Large intestine (tissue), 3 donors: ENCODE measurements around the gene MMP10. TPM values are rescaled to one million over a fixed set of nuclear protein-coding genes. Genes with fewer than 3 reads are reported as not detected.

Experiments
- DNase-seq, 2 donors: peaks; one replicate each; pipeline versions ENCODE4 v3.0.0 to v3.0.0-alpha.2; 2013
- H3K27ac ChIP-seq: one replicate; pipeline ENCODE4 v1.5.1; 2013; ENCODE audit warnings: low read length
- H3K27me3 ChIP-seq: 2 replicates; pipeline ENCODE4 v1.6.1; 2013; ENCODE audit warnings: low read length; ENCODE audit not compliant: control insufficient read depth, insufficient read depth
- H3K36me3 ChIP-seq: 2 replicates; pipeline ENCODE4 v1.6.1; 2013; ENCODE audit warnings: low read length; ENCODE audit not compliant: control insufficient read depth, insufficient read depth
- H3K4me1 ChIP-seq: one replicate; pipeline ENCODE4 v1.6.1; 2013; ENCODE audit warnings: low read length; ENCODE audit not compliant: control insufficient read depth, insufficient read depth
- H3K4me3 ChIP-seq: one replicate; pipeline ENCODE4 v1.5.1; 2013; ENCODE audit warnings: low read length
- H3K9me3 ChIP-seq: one replicate; pipeline ENCODE4 v1.6.1; 2013; ENCODE audit warnings: mild to moderate bottlenecking, low read depth, low read length, moderate library complexity; ENCODE audit not compliant: control insufficient read depth
- WGBS: methylation state at CpG from one replicate; pipeline ENCODE4 v1.1.5; 2013; ENCODE audit warnings: low lambda C conversion rate; ENCODE audit not compliant: insufficient coverage; 5-methylcytosine and 5-hydroxymethylcytosine counted together
- polyA plus RNA-seq: library from polyadenylated mRNA; unstranded; fragments of 120-200 nt; gene quantifications from one replicate; pipeline ENCODE4 v1.2.1, GENCODE V29; 2013

MMP10 gene
- polyA plus RNA-seq, 1 donor: 0.36 TPM

DNA sequence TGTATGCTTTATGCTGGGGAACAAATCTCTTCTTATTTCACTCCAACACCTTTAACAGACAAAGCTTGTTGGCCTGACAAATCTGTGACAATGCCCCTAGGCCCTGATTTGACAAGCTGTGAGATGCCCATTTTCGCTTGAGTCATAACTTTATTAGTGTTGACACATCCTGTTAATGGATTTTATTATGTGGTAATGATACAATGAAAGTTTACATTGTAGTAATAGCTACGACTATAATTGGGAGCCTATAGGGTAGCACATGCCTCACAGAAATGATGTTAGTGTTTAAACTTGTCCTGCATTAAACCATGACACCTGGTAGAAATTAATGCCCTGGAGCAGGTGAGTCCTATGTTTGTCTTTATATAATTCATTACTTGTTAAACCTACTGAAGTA is 3.3 kb upstream of the MMP10 start:
- Histone ChIP-seq H3K27ac (no peak overlapping the region), H3K9me3 (no peaks in the 10 kb centered on the region), H3K4me3 (no peak overlapping the region), H3K4me1 (no peaks in the 10 kb centered on the region), H3K36me3 (no peaks in the 10 kb centered on the region), H3K27me3 (no peaks in the 10 kb centered on the region)
- no peak for DNase-seq
- WGBS: no CpG with 5 or more reads among the region's 2 CpGs

DNA sequence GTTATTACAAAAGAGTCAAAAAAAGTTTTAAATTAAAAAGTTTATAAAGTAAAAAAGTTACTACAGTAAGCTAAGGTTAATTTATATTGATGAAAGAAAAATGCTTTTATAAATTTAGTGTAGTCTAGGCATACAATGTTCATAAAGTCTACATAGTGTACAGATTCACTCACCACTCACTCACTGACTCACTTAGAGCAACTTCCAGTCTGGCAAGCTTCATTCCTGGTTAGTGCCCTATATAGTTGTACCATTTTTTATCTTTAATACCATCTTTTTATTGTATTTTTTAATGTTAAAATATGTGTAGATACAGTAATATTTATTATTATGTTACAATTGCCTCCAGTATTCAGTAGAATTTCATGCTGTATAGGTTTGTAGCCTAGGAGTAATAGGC is 2.6 kb upstream of the MMP10 start:
- Histone ChIP-seq H3K9me3 (no peaks in the 10 kb centered on the region), H3K4me3 (no peak overlapping the region), H3K36me3 (no peaks in the 10 kb centered on the region), H3K27ac (no peak overlapping the region), H3K27me3 (no peaks in the 10 kb centered on the region), H3K4me1 (no peaks in the 10 kb centered on the region)
- DNase-seq: no peak

DNA sequence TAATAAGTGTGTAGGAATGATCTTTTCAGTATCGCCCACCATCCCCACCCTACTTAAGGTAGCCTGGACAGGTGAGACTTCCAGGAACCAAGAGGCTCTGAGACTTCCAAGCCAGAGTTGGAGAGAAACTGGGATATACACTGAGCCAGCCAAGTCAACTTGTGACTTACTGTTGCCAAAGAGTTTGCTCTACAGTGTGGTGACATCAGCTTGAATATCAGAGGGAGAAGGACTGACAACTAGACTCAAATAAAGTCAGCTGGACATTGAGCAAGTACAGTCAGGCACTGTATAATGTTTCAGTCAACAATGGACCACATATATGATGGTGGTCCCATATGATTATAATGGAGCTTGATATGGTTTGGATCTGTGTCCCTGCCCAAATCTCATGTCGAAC is 1.2 kb upstream of the MMP10 start:
- Histone ChIP-seq H3K27me3 (no peaks in the 10 kb centered on the region), H3K36me3 (no peaks in the 10 kb centered on the region), H3K9me3 (no peaks in the 10 kb centered on the region), H3K4me3 (no peak overlapping the region), H3K27ac (no peak overlapping the region), H3K4me1 (no peaks in the 10 kb centered on the region)
- DNase-seq: no peak
- WGBS: no CpG with 5 or more reads among the region's 2 CpGs

DNA sequence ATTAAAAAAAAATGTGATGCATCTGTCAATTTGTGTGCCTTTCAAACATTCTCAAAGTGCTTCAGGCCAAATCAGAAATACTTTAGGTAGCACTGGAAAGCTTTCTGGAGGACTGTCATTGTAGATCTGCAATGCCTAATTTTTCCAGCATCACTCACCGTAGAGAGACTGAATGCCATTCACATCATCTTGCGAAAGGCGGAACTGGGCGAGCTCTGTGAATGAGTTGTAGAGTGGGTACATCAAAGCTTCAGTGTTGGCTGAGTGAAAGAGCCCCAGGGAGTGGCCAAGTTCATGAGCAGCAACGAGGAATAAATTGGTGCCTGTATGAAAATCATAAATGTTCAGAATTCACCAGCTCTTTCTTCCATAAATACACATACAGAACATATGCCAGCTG is 4.0 kb downstream of the MMP10 start:
- no peak for DNase-seq
- no peaks in the 10 kb centered on the region for H3K27me3 ChIP-seq
- WGBS: no CpG with 5 or more reads among the region's 5 CpGs
- no peak overlapping the region for H3K27ac ChIP-seq
- no peaks in the 10 kb centered on the region for H3K36me3 ChIP-seq
- H3K9me3 ChIP-seq: no peaks in the 10 kb centered on the region
- no peak overlapping the region for H3K4me3 ChIP-seq
- H3K4me1 ChIP-seq: no peaks in the 10 kb centered on the region

DNA sequence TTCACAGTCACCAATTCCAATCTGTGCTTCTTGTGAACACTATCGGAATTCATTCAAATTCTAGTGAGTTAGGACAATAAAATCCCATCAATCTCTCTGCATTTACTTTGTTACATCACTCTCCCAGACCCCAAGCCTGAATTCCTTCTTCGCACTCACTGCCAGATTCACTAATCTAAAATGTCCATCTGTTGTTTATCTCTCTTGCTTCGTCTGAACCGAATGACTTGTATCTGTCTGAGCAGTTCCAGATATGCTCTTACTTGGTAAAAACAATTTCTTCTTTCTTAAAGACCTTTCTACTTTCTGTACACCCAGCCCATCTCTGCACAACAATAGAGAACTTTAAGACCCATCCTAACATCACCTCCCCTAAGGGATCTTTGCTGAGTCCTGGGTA is 7.0 kb downstream of the MMP10 start:
- Histone ChIP-seq H3K27ac (no peak overlapping the region), H3K4me3 (no peak overlapping the region), H3K4me1 (no peaks in the 10 kb centered on the region), H3K36me3 (no peaks in the 10 kb centered on the region), H3K9me3 (no peaks in the 10 kb centered on the region), H3K27me3 (no peaks in the 10 kb centered on the region)
- 80% methylated on average over 2 of the region's 4 CpGs for WGBS
- DNase-seq: no peak

DNA sequence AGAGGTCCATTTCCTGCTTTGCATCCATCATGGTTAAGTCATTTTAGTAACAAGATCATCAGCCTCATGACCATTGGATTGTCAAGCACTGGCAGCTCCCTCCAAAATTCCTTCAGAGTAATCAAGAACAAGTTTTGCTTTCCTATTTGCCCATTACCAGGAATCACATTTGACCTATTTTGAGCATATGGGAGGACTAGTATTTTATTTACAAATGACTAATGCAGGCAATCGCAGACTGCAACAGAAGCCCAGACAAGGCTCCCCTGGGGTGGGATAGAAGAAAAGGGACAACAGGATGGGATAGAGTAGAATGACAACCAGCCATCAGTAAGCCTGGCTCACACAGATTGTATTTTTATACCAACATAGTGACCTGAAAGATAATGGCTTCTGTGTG is 9.1 kb downstream of the MMP10 start:
- H3K4me3 ChIP-seq: no peak overlapping the region
- WGBS: 100% methylated on average over 1 of the region's 1 CpG
- no peaks in the 10 kb centered on the region for H3K4me1 ChIP-seq
- no peak overlapping the region for H3K27ac ChIP-seq
- H3K36me3 ChIP-seq: no peaks in the 10 kb centered on the region
- no peak for DNase-seq
- H3K9me3 ChIP-seq: peaks cover 4% of the 10 kb centered on the region
- H3K27me3 ChIP-seq: no peaks in the 10 kb centered on the region

DNA sequence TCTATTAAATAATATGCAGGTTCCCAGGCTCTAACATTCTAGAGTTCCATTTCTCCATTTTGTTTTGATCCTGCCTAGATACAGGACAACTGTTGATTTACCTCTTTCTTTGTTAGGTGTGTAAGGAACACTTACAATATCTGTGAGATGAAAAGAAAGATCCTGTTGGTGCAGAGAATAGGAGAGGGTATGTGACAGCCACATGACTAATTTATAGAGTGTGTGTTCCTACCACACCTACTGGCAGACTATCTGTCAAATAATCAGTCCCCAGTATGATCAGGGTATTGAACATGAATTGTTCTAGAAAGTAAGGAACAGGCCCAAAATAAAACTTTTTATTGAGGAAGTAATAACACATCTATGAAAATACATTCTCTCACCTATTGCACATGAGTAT is 10.2 kb downstream of the MMP10 start:
- H3K4me1 ChIP-seq: no peaks in the 10 kb centered on the region
- H3K36me3 ChIP-seq: no peaks in the 10 kb centered on the region

DNA sequence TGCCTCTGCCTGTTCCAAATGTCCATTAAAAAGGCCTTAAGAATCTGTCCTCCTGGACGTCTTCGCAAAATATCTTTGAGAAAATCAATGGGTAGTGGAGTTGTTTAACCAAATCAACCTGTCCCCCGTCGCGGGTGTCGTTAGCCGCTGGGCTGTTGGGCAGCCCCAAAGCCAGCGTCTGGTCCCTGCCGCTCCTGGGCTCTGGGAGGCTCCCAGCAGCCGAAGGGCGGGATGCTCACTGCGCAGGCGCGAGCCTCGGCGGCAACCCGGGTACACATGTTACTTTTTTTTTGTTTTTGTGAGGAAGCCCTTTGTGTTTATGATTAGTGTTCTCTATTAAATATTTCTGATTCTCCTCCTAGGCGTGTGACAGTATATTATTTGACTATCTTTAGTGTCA is 12.6 kb downstream of the MMP10 start:
- no peak for DNase-seq
- Histone ChIP-seq H3K36me3 (no peaks in the 10 kb centered on the region), H3K4me3 (no peak overlapping the region), H3K9me3 (peaks cover 4% of the 10 kb centered on the region), H3K4me1 (no peaks in the 10 kb centered on the region), H3K27me3 (no peaks in the 10 kb centered on the region), H3K27ac (no peak overlapping the region)
- WGBS: 59% methylated on average over 6 of the region's 18 CpGs

More for the DNA sequence above, 10.2 kb downstream of the MMP10 start:
- no peaks in the 10 kb centered on the region for H3K27me3 ChIP-seq
- H3K27ac ChIP-seq: no peak overlapping the region
- H3K4me3 ChIP-seq: no peak overlapping the region
- peaks cover 4% of the 10 kb centered on the region for H3K9me3 ChIP-seq
- DNase-seq: no peak

DNA sequence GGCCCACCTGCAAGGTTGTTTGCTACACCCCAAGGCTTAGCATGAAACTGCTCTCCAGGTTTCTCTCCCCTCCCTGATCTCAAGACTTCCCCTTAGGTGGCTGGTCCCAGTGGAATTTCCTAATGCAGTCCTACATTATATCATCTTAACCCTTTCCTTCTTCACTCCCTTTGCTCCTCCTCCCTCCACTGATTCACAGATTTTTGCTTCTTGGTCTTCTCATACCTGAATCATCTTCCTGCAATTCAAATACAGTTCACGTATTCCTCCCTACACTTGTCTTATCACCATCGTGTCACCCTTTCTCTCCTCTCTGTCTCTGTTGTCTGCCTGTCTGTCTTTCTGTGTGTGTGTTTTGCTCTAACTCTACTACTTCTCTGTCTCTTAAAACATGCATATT is 17.0 kb downstream of the MMP10 start:
- 90% methylated on average over 2 of the region's 2 CpGs for WGBS
- no peak overlapping the region for H3K4me3 ChIP-seq
- H3K27me3 ChIP-seq: no peaks in the 10 kb centered on the region
- DNase-seq: no peak
- H3K27ac ChIP-seq: no peak overlapping the region
- H3K4me1 ChIP-seq: no peaks in the 10 kb centered on the region
- peaks cover 4% of the 10 kb centered on the region for H3K9me3 ChIP-seq
- no peaks in the 10 kb centered on the region for H3K36me3 ChIP-seq

DNA sequence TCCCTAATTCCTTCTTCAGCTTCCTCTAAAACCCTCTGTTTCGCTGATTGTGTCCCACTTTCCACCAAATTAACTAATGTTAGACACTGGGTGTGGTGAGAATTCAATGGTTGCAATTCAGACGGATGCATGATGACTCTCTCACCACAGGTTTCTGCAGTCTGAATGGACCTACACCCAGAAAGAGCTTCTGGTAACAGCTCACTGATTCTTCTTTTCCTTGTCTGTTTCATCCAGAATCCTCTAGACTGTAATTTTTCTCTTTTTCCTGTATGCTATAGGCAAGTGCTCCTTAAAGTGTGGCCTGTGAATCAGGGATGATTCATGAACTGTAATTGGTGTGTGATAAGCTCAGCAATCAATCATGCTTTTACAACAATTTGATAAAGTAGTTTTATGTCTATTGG is 18.1 kb downstream of the MMP10 start:
- Histone ChIP-seq H3K27me3 (no peaks in the 10 kb centered on the region), H3K9me3 (no peaks in the 10 kb centered on the region), H3K4me3 (no peak overlapping the region), H3K27ac (no peak overlapping the region), H3K36me3 (no peaks in the 10 kb centered on the region), H3K4me1 (no peaks in the 10 kb centered on the region)
- no CpG with 5 or more reads among the region's 2 CpGs for WGBS
- DNase-seq: no peak

DNA sequence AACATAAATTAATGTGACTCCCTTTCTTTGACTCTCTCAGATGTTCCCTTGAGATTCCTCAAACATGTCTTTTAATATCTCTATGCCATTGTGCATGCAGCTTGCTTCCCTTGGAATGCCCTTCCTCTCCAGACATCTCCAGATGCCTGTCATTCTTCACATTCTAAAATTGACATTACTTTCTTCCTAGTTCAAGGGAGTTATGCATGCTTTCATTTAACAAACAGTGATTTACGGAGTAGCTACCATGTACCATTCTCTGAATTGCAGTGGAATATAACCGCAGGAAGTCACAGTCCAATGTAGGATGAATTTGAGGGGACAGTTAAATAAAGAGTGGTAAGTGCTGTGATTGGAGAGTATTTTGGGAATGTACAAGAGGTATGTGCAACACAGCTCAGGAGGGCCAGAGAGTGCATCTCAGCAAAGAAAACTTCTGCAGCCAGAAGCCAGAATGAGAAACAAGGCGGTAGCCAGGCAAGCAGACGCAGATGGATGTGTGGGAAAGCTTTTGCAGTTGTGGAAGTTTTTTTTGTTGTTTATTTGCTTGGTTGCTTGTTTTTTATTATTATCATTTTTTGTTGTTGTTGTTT is 18.7 kb downstream of the MMP10 start:
- Histone ChIP-seq H3K9me3 (no peaks in the 10 kb centered on the region), H3K27me3 (no peaks in the 10 kb centered on the region), H3K27ac (no peak overlapping the region), H3K4me1 (no peaks in the 10 kb centered on the region), H3K36me3 (no peaks in the 10 kb centered on the region), H3K4me3 (no peak overlapping the region)
- DNase-seq: no peak
- WGBS: 100% methylated on average over 3 of the region's 4 CpGs
